GM19438 (cell line): ENCODE measurements around the gene SPATA16.

Experiments
- ATAC-seq: cut with Tn5 transposase; IDR thresholded peaks from one replicate; pipeline ENCODE4 v1.9.1; 2021; ENCODE audit warnings: low read depth; ENCODE audit not compliant: unreplicated experiment

The SPATA16 gene

DNA sequence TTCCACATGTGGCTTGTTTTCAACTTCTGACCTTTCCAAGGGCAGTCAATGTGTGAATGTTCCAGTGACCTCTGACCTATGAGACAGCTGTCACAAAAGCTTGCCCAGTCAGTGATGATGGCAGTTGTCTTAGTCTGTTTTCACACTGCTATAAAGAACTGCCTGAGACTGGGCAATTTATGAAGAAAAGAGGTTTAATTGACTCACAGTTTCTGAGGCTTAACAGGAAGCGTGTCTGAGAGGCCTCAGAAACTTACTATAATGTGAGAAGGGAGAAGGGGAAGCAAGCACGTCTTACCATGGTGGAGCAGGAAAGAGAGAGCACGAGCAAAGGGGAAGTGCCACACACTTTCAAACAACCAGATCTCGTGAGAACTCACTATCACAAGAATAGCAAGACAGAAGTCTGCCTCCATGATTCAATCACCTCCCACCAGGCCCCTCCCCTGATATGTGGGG, 294.9 kb downstream of the SPATA16 start:
- ATAC-seq: peak; percentile 80

DNA sequence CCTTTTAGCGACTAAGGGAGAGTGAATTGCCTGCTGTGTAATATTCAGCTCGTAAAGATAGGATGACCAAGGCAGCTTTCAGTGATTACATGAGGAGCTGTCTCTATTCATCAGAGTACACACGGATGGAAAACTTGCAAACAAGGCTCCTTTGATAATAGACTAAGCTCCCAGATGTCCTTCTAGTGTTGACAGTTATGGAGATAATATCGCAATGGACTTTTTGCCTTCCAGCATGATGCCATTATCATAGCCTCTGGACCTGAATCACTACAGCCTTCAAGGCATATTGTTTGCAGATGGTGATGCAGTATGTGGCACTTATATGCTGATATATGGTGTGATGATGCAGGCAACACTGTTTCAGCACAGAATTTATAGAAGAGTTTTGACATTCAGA, 296.6 kb downstream of the SPATA16 start:
- no peak for ATAC-seq

DNA sequence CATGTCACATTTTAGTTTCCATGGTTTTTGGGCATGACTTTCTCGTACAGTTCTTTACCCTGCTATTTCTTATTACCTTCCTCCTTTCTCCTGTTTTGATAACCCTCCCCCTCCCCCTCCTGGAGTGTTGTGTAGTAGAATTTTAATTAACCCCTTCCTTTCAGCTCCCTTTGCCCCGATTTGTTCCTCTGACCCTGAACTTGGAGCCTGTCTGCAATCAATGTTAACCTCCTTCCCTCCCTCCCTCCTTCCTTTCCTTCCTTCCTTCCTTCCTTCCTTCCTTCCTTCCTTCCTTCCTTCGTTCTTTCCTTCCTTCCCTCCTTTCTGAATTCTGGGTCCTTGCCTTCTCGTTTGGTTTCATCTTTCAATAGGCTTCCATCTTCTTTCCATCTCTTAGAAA, 300.1 kb downstream of the SPATA16 start:
- no peak for ATAC-seq

DNA sequence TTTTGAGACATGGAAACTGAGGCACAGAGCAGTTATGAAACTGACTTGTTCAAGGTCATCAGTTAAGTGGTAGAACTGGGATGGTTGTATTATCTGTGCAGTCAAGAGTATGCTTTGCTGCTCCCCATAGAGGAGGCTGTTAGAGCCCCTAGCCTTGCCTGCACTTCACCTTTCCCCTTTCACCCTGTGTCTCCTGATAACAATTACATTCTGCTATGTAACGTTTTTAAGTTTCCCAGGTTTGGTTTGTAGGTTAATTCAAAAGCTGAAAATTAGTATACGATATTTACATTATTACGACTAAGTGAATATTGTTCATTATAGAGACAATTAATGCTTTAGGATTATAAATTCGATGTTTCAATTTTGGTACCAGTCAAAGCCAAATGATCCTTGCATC, 300.6 kb downstream of the SPATA16 start:
- ATAC-seq: no peak

DNA sequence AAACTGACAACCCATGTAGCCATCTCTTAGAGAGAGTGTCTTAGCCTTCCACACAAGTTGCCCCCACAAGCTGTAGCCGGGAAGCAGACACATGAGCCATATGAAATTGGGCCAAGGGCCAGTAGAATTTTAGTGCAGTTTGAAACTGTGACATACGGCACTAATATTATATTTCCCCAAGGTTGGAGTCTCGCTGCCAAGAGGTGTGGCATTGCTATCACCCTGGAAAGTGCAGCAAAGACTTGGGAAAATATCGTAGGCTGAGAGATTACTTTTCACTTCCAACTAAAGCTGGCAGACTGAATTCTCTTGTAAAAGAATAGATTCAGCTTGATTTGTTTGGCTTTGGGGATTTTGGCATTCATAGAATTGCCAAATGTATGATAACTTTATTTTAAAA, 301.4 kb downstream of the SPATA16 start:
- ATAC-seq: no peak
